ENCODE results near the gene ARG2. TPM values are rescaled to one million over a fixed set of nuclear protein-coding genes. Genes with fewer than 3 reads are reported as not detected.
A peak's percentile ranks its signal among the peaks of the same experiment; 100 is the strongest.

Gene ARG2
- total and polyA plus RNA-seq, 2 donors (not counting 1 experiment from before 2014, with no cell fraction given), result 0.33 to 1.8 TPM

- Histone ChIP-seq H3K79me2 (ENCODE audit: control insufficient read depth, insufficient read depth, low read length) (peaks cover 57% of the 10 kb centered on the region), H3K4me2 (replicated peaks; ENCODE audit: low read depth, low read length, poor library complexity, severe bottlenecking) (peak overlapping the region; percentile 95), H3K9ac (ENCODE audit: low read length) (peak overlapping the region; percentile 96), H4K20me1 (ENCODE audit: control insufficient read depth, insufficient read depth, low read length, poor library complexity, severe bottlenecking) (peaks cover 43% of the 10 kb centered on the region), H3K36me3 (replicated peaks in 1 of 2; ENCODE audit: control extremely low read depth in 1 of 2, control insufficient read depth in 1 of 2, extremely low read depth in 1 of 2, insufficient read depth in 2 of 2, low read length in 1 of 2) (peaks cover 5 to 6% of the 10 kb centered on the region in 2 experiments), H3K27ac (ENCODE audit: low read length in 2 of 2) (no peak overlapping the region), H2AFZ (ENCODE audit: insufficient read depth, low read depth, low read length, poor library complexity, severe bottlenecking) (peak overlapping the region; percentile 97), H3K9me3 (ENCODE audit: control extremely low read depth in 1 of 3, control insufficient read depth in 2 of 3, insufficient read depth in 1 of 3, low read length in 2 of 3) (no peaks in the 10 kb centered on the region), H3K4me1 (ENCODE audit: control insufficient read depth in 2 of 2, insufficient read depth in 2 of 2, low read length in 2 of 2) (peaks cover 26 to 30% of the 10 kb centered on the region in 2 donors), H3K27me3 (replicated peaks in 1 of 4; ENCODE audit: control extremely low read depth in 1 of 4, control insufficient read depth in 3 of 4, insufficient read depth in 4 of 4, low read length in 3 of 4) (no peaks in the 10 kb centered on the region), H3K4me3 (ENCODE audit: control extremely low read depth in 1 of 5, extremely low read depth in 1 of 5, insufficient read depth in 1 of 5, low read depth in 2 of 5, low read length in 4 of 5) (peak overlapping the region; percentile 71 to 97 (median 87))
- Mint-ChIP-seq H3K9me3 (ENCODE audit: insufficient read depth) (no peaks in the 10 kb centered on the region), H3K27ac (no peak overlapping the region), H3K4me3 (peak overlapping the region; percentile 86), H3K27me3 (no peaks in the 10 kb centered on the region), H3K4me1 (peaks cover 41% of the 10 kb centered on the region)
- TF ChIP-seq CTCF (IDR thresholded peaks at IDR 0.05), result no peak
- TF ChIP-seq EZH2 (IDR thresholded peaks at IDR 0.05; ENCODE audit: borderline replicate concordance, insufficient read depth, low read depth, low read length, poor library complexity, severe bottlenecking), result no peak
- no CpG with 5 or more reads among the region's 5 CpGs for WGBS (ENCODE audit: insufficient coverage)
- intact Hi-C loops (cut with micrococcal nuclease), result loop anchor here (5.0 kb wide), 1 partner anchor 144 kb away; the partner anchor contains the start of genes RAD51B and ZFYVE26
- DNase-seq (no peak), ATAC-seq (ENCODE audit: low read depth) (no peak)
- POLR2A ChIA-PET, result interaction anchor here (2.5 kb wide), 1 partner anchor 54 kb away, joined by 11 read pairs; the partner anchor contains the start of gene ARG2
- CTCF ChIA-PET, result interaction anchor here (1.7 to 3.0 kb wide), 3 partner anchors 31 to 89 kb away, joined by 5 to 15 read pairs (median 6); partner anchors contain the start of gene PIGH
These were observed 53.7 kb downstream of the ARG2 start for GRCh38 chr14:67673451-67673850.

GRCh38 chr14:67674139-67674479 lies 54.4 kb downstream of the ARG2 start:
- H4K20me1 ChIP-seq (ENCODE audit: control insufficient read depth, insufficient read depth, low read length, poor library complexity, severe bottlenecking), result peaks cover 39% of the 10 kb centered on the region
- peak overlapping the region; percentile 95 for H3K27ac Mint-ChIP-seq
- H3K4me3 ChIP-seq (ENCODE audit: control extremely low read depth in 1 of 5, extremely low read depth in 1 of 5, insufficient read depth in 1 of 5, low read depth in 2 of 5, low read length in 4 of 5), result peak overlapping the region; percentile 71 to 97 (median 87)
- H3K4me1 Mint-ChIP-seq, result peaks cover 35% of the 10 kb centered on the region
- intact Hi-C loops (cut with micrococcal nuclease), result loop anchor here (1.0 to 5.0 kb wide), 5 partner anchors 21 to 185 kb away; partner anchors contain the start of genes ARG2, PIGH, RAD51B and RDH11
- H3K4me2 ChIP-seq (replicated peaks; ENCODE audit: low read depth, low read length, poor library complexity, severe bottlenecking), result peak overlapping the region; percentile 95
- H3K9me3 Mint-ChIP-seq (ENCODE audit: insufficient read depth), result no peaks in the 10 kb centered on the region
- ChIA-PET CTCF (interaction anchor here (1.7 to 3.0 kb wide), 3 partner anchors 30 to 89 kb away, joined by 5 to 15 read pairs (median 6); partner anchors contain the start of gene PIGH), POLR2A (interaction anchor here (1.6 to 2.5 kb wide), 2 partner anchors 54 to 74 kb away, joined by 7 to 11 read pairs; partner anchors contain the start of genes ARG2 and PIGH)
- no peaks in the 10 kb centered on the region for H3K27me3 ChIP-seq (replicated peaks in 1 of 4; ENCODE audit: control extremely low read depth in 1 of 4, control insufficient read depth in 3 of 4, insufficient read depth in 4 of 4, low read length in 3 of 4)
- DNase-seq, result no peak
- 1% methylated on average over 25 of the region's 25 CpGs for WGBS (ENCODE audit: insufficient coverage)
- peaks cover 6 to 7% of the 10 kb centered on the region in 2 experiments for H3K36me3 ChIP-seq (replicated peaks in 1 of 2; ENCODE audit: control extremely low read depth in 1 of 2, control insufficient read depth in 1 of 2, extremely low read depth in 1 of 2, insufficient read depth in 2 of 2, low read length in 1 of 2)
- peak overlapping the region; percentile 96 to 99 for H3K27ac ChIP-seq (ENCODE audit: low read length in 2 of 2)
- H3K4me3 Mint-ChIP-seq, result peak overlapping the region; percentile 86
- peaks cover 54% of the 10 kb centered on the region for H3K79me2 ChIP-seq (ENCODE audit: control insufficient read depth, insufficient read depth, low read length)
- peaks cover 19 to 25% of the 10 kb centered on the region in 2 donors for H3K4me1 ChIP-seq (ENCODE audit: control insufficient read depth in 2 of 2, insufficient read depth in 2 of 2, low read length in 2 of 2)
- H3K27me3 Mint-ChIP-seq, result no peaks in the 10 kb centered on the region
- H3K9me3 ChIP-seq (ENCODE audit: control extremely low read depth in 1 of 3, control insufficient read depth in 2 of 3, insufficient read depth in 1 of 3, low read length in 2 of 3), result no peaks in the 10 kb centered on the region
- peak; percentile 42 for ATAC-seq (ENCODE audit: low read depth)
- peak; percentile 9 for TF ChIP-seq CTCF (IDR thresholded peaks at IDR 0.05)
- no peak for TF ChIP-seq EZH2 (IDR thresholded peaks at IDR 0.05; ENCODE audit: borderline replicate concordance, insufficient read depth, low read depth, low read length, poor library complexity, severe bottlenecking)
- H2AFZ ChIP-seq (ENCODE audit: insufficient read depth, low read depth, low read length, poor library complexity, severe bottlenecking), result peak overlapping the region; percentile 97
- peak overlapping the region; percentile 96 for H3K9ac ChIP-seq (ENCODE audit: low read length)

All from B cell (primary cell).